Osteoblast (primary cell): ENCODE data around the gene SBK3. TPM values are rescaled to one million over a fixed set of nuclear protein-coding genes. Genes with fewer than 3 reads are reported as not detected.

Experiments used
- DNase-seq: peaks from one replicate; pipeline ENCODE4 v3.0.0; 2011; ENCODE audit warnings: low spot score, mixed read lengths; ENCODE audit not compliant: insufficient read length; ENCODE audit errors: missing footprints
- H2AFZ ChIP-seq: 2 replicates; pipeline ENCODE4 v1.6.0; 2011; ENCODE audit warnings: mild to moderate bottlenecking, low read length
- H3K27ac ChIP-seq: 2 replicates; pipeline ENCODE4 v1.5.1; 2011; ENCODE audit warnings: mild to moderate bottlenecking, low read depth, low read length, moderate library complexity
- H3K27me3 ChIP-seq: 2 replicates; pipeline ENCODE4 v1.6.0; 2012; ENCODE audit warnings: mild to moderate bottlenecking, control low read depth, inconsistent platforms, low read length, moderate library complexity; ENCODE audit not compliant: insufficient read depth
- H3K36me3 ChIP-seq: 2 replicates; pipeline ENCODE4 v1.5.1; 2011; ENCODE audit warnings: mild to moderate bottlenecking, low read length, control low read depth, moderate library complexity; ENCODE audit not compliant: insufficient read depth
- H3K4me1 ChIP-seq: 2 replicates; pipeline ENCODE4 v1.5.1; 2011; ENCODE audit warnings: mild to moderate bottlenecking, low read length, control low read depth, moderate library complexity; ENCODE audit not compliant: insufficient read depth
- H3K4me2 ChIP-seq: 2 replicates; pipeline ENCODE4 v1.6.0; 2011; ENCODE audit warnings: mild to moderate bottlenecking, low read length; ENCODE audit not compliant: insufficient read depth
- H3K4me3 ChIP-seq: fragments of 200-600 bp; sonication (generic); 3 replicates; pipeline ENCODE4 v1.5.1; 2012; ENCODE audit warnings: mild to moderate bottlenecking, low read length, inconsistent platforms; ENCODE audit not compliant: insufficient read depth
- H3K79me2 ChIP-seq: 2 replicates; pipeline ENCODE4 v1.6.0; 2012; ENCODE audit warnings: mild to moderate bottlenecking, low read length, control low read depth, inconsistent platforms; ENCODE audit not compliant: insufficient read depth
- H3K9me3 ChIP-seq: 2 replicates; pipeline ENCODE4 v1.5.1; 2011; ENCODE audit warnings: low read depth, low read length, control low read depth
- H4K20me1 ChIP-seq: 2 replicates; pipeline ENCODE4 v1.6.0; 2012; ENCODE audit warnings: mild to moderate bottlenecking, low read length, control low read depth; ENCODE audit not compliant: insufficient read depth
- total RNA-seq: library from RNA; depleted of rRNA; stranded (reverse); fragments of >200 nt; gene quantifications from 2 replicates; pipeline ENCODE4 v1.2.3, GENCODE V29; 2012
- TF ChIP-seq, protein P1 (sequence below): IDR thresholded peaks from 2 replicates; pipeline ENCODE4 v1.5.1; 2011; ENCODE audit warnings: mild to moderate bottlenecking, low read depth, low read length, moderate library complexity; ENCODE audit errors: extremely low read depth

SBK3 gene
- total RNA-seq, 1 donor, result not detected

DNA sequence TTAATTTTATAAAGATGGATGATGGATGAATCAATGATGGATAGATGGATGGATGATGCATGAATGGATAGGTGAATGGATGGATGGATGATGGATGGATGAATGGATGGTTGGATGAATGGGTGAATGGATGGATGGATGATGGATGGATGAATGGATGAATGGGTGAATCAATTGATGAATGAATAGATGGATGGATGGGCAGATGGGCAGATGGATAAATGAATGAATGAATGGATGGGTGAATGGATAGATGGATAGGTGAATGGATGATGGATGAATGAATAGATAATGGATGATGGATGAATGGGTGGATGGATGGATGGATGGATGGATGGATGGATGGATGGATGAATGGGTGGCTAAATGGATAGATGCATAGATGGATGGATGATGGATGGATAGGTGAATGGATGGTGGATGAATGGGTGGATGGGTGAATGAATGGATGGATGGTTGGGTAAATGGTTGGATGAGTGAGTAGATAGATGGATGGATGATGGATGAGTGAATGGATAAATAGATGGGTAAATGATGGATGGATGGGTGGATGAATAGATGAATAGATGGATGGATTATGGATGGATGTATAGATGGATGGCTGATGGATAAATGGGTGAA is 22.5 kb upstream of the SBK3 start:
- DNase-seq, result no peak
- Histone ChIP-seq H4K20me1 (no peaks in the 10 kb centered on the region), H2AFZ (no peak overlapping the region), H3K27ac (no peak overlapping the region), H3K4me1 (no peaks in the 10 kb centered on the region), H3K4me3 (no peak overlapping the region), H3K36me3 (no peaks in the 10 kb centered on the region), H3K4me2 (no peak overlapping the region), H3K79me2 (no peaks in the 10 kb centered on the region), H3K27me3 (no peaks in the 10 kb centered on the region), H3K9me3 (no peaks in the 10 kb centered on the region)
- TF ChIP-seq, protein P1, sequence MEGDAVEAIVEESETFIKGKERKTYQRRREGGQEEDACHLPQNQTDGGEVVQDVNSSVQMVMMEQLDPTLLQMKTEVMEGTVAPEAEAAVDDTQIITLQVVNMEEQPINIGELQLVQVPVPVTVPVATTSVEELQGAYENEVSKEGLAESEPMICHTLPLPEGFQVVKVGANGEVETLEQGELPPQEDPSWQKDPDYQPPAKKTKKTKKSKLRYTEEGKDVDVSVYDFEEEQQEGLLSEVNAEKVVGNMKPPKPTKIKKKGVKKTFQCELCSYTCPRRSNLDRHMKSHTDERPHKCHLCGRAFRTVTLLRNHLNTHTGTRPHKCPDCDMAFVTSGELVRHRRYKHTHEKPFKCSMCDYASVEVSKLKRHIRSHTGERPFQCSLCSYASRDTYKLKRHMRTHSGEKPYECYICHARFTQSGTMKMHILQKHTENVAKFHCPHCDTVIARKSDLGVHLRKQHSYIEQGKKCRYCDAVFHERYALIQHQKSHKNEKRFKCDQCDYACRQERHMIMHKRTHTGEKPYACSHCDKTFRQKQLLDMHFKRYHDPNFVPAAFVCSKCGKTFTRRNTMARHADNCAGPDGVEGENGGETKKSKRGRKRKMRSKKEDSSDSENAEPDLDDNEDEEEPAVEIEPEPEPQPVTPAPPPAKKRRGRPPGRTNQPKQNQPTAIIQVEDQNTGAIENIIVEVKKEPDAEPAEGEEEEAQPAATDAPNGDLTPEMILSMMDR, result no peak

DNA sequence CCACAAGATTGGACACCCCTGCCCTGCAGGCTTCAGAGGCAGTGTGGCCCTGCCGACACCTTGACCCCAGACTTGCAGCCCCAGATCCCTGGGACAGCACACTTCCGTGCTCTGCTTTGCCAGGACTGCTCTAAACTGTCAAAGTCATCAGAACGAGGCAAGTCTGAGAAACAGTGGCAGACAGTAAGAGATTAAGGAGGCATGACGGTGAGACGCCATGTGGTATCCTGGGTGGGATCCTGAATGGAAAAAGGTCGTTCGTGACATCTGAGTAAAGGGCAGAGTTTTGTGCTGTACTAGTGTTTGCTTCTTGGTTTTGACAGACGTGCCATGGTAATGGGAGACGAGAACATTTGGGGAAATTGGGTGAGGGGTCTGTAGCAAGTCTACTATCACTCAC is 21.5 kb upstream of the SBK3 start:
- no peak overlapping the region for H3K4me3 ChIP-seq
- H3K27me3 ChIP-seq, result no peaks in the 10 kb centered on the region
- H3K27ac ChIP-seq, result no peak overlapping the region
- DNase-seq, result peak; percentile 21
- H4K20me1 ChIP-seq, result no peaks in the 10 kb centered on the region
- no peaks in the 10 kb centered on the region for H3K36me3 ChIP-seq
- TF ChIP-seq, protein P1, result no peak
- no peaks in the 10 kb centered on the region for H3K79me2 ChIP-seq
- no peaks in the 10 kb centered on the region for H3K9me3 ChIP-seq
- no peak overlapping the region for H2AFZ ChIP-seq
- H3K4me2 ChIP-seq, result no peak overlapping the region
- no peaks in the 10 kb centered on the region for H3K4me1 ChIP-seq

DNA sequence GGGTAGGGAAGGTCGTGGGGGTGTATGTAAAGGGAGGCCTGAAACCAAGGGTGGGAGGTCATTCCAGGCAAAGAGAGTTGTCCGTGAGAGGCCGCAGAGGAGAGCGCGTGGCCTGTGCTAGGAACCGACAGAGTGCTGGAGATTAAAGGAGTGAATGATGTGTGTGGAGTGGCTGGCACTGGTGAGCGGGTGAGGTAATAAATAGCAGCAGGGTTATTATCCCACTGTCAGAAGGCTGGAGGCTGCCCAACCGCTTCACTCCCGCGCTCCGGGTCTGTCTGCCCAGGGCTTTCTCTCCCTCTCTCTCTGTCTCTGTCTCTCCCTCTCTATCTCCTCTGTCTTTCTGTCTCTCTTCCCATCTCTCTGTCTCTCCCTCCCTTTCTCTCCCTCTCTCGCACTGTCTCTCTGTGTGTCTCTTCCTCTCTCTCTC is 17.9 kb upstream of the SBK3 start:
- Histone ChIP-seq H4K20me1 (no peaks in the 10 kb centered on the region), H3K27me3 (no peaks in the 10 kb centered on the region), H3K4me1 (no peaks in the 10 kb centered on the region), H3K9me3 (no peaks in the 10 kb centered on the region), H3K36me3 (no peaks in the 10 kb centered on the region), H3K4me3 (no peak overlapping the region), H3K4me2 (no peak overlapping the region), H3K79me2 (no peaks in the 10 kb centered on the region), H2AFZ (no peak overlapping the region), H3K27ac (no peak overlapping the region)
- TF ChIP-seq, protein P1, result no peak
- peak; percentile 83 for DNase-seq

GRCh38 chr19:55559684-55560083 is 14.3 kb upstream of the SBK3 start:
- Histone ChIP-seq H3K79me2 (no peaks in the 10 kb centered on the region), H3K27ac (no peak overlapping the region), H3K9me3 (no peaks in the 10 kb centered on the region), H3K4me3 (no peak overlapping the region), H3K36me3 (no peaks in the 10 kb centered on the region), H4K20me1 (no peaks in the 10 kb centered on the region), H3K4me1 (no peaks in the 10 kb centered on the region), H3K27me3 (no peaks in the 10 kb centered on the region), H2AFZ (no peak overlapping the region), H3K4me2 (no peak overlapping the region)
- DNase-seq, result peak; percentile 17
- TF ChIP-seq, protein P1, result no peak
